GM12801 (cell line): ENCODE data around the gene TMEM18.

ENCODE experiments used
- CTCF ChIP-seq: IDR thresholded peaks from one replicate; pipeline ENCODE4 v1.5.1; 2011; ENCODE audit warnings: control low read depth; ENCODE audit not compliant: insufficient read length; ENCODE audit errors: extremely low read depth

The TMEM18 gene

DNA sequence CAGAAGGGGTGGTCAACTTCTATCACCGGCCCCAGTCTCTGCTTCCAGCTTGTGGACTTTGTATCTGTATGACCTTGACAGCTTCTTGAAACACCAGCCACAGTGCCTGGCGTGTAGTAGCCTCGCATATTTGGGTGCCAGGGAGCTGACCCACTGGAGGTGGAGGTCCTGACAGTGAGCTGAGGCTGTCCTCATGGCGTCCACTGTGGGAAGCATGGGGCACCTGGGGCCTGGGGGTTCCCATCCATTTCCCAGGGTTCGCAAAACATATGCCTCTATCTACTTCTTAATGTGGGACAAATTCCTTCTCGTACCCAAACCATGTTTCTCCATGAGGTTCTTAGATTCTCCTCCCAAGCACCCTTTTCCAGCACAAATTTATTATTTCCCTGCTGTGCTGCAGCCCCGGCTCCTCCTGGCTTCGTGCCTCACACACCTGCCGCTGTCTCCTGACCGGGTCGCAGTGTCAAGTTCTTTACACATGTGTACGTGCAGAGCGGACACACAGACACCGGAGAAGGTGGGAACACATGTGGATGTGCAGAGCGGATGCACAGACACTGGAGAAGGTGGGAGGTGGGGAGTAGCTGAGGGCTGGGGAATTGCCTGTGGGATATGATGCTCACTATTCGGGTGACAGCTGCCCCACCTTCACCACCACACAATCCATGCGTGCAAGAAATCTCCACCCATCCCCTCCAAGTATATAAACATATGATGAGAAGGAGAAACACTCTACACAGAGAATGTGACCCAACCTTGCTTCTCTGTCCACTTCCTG, 23.4 kb downstream of the TMEM18 start:
- TF ChIP-seq CTCF, result no peak

DNA sequence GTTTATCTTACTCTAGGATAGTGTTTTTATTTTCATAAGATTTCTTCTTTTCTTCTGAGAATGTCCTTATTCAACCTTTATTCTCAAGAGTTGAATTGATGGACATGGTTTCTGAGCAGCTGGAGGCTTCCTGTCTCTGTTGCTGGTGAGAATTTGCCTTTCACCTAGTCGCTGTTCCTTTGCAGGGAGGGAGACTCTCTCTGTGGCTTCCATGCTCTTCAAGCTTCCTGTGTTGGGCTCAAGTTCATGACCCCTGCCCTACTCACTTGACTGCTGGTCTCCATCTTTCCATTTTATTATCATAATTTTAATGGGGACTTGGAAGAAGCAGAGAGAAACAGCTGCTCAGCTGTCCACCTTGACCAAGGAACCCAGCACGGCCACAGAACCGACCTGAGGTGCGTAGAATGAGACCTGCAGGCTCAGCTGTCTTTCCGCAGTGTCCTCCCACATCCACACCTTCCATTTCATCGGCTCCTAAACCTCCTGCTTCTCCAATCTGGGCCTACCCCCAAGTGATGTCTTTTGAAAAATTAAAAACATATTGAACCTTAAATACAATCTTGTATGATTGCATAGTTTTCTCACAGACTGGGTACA, 24.2 kb downstream of the TMEM18 start:
- no peak for TF ChIP-seq CTCF

GRCh38 chr2:651951-652373, 25.2 kb downstream of the TMEM18 start:
- no peak for TF ChIP-seq CTCF

DNA sequence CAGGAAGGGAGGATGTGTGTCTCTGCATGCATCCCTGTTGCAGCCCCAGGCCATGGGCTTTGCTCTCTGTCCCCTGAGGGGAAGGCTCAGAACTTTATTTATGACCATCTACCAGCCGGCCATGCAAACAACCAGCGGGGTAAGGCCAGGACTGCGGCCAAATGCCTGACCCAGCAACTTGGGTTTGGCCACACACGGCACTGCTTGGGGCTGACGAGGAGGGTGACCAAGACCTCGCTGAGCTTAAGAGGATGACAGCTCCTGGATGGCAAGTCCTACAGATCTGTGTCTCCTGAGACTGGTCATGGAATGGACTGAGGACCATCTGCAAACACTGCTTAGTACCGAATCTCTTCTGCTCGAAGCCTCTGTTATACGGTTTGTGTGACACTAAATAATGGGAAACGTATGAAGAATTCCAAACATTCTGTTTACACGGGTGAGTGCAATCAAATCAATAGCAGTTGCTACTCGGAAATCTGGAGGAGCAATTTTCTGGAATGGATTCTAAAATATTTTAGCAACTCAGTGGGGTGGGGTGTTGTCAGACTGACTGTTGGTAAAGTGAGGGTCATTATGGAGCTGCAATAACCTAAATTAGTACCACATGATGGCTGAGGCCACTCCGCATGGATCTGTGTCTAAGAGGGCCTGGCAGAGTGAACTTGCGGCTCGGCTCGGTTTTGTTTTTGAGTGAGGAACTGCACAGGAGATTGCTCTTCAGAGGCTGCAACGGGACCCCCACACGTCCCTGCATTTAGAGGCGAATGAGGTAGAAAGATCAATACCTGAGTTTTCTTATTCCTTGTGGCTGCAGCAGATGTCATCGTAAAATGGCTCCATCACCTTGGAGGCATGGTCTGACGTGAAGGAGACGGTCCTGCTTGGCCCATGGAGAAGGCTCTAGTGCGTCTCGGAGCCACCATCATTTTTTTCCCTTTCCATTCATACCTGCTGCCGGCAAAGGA, 26.6 kb downstream of the TMEM18 start:
- no peak for TF ChIP-seq CTCF

DNA sequence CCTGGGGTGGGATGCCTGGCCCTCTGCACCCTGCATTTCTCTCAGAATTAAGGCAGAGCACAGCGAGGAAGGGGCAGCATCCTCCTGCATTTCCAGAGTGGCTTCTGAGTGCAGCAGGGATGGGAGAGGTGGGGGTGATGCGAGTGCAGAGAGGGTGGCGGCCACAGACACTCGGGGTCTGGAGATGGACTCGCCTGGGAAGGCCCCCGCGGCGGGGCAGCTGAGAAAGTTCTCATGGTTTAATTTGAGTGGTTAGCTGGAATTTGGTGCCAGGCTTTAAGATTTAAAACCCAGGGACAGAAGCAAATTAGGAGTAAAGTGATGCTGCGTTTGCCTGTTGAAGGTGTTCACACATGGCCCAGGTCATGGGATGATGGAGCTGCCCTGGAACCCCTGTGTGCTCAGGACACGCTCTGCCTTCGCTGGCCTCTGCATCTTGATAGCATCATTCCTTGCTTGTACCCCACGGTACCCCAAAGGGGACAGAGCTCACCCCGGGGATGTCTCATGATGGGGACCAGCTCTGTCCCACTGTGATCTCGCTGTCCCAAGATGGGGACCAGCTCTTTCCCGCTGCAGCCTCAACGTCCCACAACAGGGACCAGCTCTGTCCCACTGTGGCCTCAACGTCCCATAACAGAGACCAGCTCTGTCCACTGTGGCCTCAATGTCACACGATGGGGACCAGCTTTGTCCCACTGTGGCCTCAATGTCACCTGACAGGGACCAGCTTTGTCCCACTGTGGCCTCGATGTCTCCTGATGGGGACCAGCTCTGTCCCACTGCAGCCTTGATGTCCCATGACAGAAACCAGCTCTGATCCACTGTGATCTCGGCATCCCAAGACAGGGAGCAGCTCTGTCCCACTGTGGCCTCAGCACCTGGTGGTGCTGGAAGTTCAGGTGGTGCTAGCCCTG, 27.5 kb downstream of the TMEM18 start:
- no peak for TF ChIP-seq CTCF

GRCh38 chr2:648476-649424, 28.5 kb downstream of the TMEM18 start:
- TF ChIP-seq CTCF, result no peak
